A673 (cell line): ENCODE data around the gene TM4SF5.

ENCODE experiments used
- EZH2 ChIP-seq: fragments of 200-600 bp; sonication (generic); IDR thresholded peaks from 2 replicates; pipeline ENCODE4 v1.6.1; 2017; ENCODE audit warnings: borderline replicate concordance, low read depth, mild to moderate bottlenecking, mixed read lengths, antibody characterized with exemption, low read length; ENCODE audit not compliant: poor library complexity, severe bottlenecking
- TF ChIP-seq, protein P1 (sequence below): fragments of 300-800, 200-600 bp; sonication (generic); conservative IDR thresholded peaks from 2 replicates; pipeline ENCODE4 v1.5.1; 2017; ENCODE audit warnings: low read depth, mild to moderate bottlenecking, antibody characterized with exemption, low read length, moderate library complexity, mixed read lengths

DNA sequence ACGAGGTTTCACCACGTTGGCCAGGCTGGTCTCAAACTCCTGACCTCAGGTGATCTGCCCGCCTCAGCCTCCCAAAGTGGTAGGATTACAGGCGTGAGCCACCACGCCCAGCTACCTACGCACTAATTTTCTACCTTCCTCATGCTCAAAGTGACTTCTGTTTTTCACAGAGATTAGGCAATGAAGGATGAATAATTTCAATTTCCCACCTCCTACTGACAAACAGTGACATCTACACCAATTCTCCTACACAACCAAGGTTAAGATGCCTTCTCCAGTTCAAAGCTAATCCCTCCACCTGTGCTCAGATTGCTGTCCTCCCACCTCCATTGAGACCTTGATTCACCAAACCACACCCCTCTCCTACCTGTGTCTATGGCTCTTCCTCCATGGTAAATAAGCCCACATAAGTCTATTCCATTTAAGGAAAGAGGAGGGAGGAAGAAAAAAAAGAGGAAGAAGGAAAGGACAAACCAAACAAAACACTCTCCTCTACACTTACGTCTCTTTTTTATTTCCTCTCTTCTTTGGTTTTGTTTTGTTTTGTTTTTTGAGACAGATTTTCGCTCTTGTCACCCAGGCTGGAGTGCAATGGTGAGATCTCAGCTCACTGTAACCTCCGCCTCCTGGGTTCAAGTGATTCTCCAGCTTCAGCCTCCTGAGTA is 45.9 kb upstream of the TM4SF5 start:
- TF ChIP-seq, protein P1, sequence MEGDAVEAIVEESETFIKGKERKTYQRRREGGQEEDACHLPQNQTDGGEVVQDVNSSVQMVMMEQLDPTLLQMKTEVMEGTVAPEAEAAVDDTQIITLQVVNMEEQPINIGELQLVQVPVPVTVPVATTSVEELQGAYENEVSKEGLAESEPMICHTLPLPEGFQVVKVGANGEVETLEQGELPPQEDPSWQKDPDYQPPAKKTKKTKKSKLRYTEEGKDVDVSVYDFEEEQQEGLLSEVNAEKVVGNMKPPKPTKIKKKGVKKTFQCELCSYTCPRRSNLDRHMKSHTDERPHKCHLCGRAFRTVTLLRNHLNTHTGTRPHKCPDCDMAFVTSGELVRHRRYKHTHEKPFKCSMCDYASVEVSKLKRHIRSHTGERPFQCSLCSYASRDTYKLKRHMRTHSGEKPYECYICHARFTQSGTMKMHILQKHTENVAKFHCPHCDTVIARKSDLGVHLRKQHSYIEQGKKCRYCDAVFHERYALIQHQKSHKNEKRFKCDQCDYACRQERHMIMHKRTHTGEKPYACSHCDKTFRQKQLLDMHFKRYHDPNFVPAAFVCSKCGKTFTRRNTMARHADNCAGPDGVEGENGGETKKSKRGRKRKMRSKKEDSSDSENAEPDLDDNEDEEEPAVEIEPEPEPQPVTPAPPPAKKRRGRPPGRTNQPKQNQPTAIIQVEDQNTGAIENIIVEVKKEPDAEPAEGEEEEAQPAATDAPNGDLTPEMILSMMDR = no peak
- no peak for TF ChIP-seq EZH2
